ENCODE measurements around the gene NKX2-1.

GRCh38 chr14:36529062-36529461, 9.0 kb upstream of the NKX2-1 start:
- TF ChIP-seq, protein P1, sequence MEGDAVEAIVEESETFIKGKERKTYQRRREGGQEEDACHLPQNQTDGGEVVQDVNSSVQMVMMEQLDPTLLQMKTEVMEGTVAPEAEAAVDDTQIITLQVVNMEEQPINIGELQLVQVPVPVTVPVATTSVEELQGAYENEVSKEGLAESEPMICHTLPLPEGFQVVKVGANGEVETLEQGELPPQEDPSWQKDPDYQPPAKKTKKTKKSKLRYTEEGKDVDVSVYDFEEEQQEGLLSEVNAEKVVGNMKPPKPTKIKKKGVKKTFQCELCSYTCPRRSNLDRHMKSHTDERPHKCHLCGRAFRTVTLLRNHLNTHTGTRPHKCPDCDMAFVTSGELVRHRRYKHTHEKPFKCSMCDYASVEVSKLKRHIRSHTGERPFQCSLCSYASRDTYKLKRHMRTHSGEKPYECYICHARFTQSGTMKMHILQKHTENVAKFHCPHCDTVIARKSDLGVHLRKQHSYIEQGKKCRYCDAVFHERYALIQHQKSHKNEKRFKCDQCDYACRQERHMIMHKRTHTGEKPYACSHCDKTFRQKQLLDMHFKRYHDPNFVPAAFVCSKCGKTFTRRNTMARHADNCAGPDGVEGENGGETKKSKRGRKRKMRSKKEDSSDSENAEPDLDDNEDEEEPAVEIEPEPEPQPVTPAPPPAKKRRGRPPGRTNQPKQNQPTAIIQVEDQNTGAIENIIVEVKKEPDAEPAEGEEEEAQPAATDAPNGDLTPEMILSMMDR (optimal IDR thresholded peaks at IDR 0.05 in 1 of 3, IDR thresholded peaks at IDR 0.05 in 1 of 3, conservative IDR thresholded peaks at IDR 0.05 in 1 of 3; ENCODE audit: extremely low read depth in 1 of 3, insufficient read depth in 2 of 3, low read length in 3 of 3): no peak
- TF ChIP-seq EZH2 (IDR thresholded peaks at IDR 0.05; ENCODE audit: low read length): no peak
